Dermis microvascular lymphatic vessel endothelial cell (primary cell): Measurements from ENCODE around the gene PPARD. TPM values are rescaled to one million over a fixed set of nuclear protein-coding genes. Genes with fewer than 3 reads are reported as not detected.
A peak's percentile ranks its signal among the peaks of the same experiment; 100 is the strongest.
"Not testable (repeated sequence)": the region's sequence is repeated elsewhere in the genome, so short reads cannot be mapped to it uniquely, and the experiment has no call there.

Experiments
- DNase-seq, 2 donors: peaks; one replicate each; pipeline versions ENCODE4 v3.0.0 to v3.0.0-alpha.2; 2010; ENCODE audit warnings: low read depth in 2 of 2
- total RNA-seq: library from RNA; depleted of rRNA; stranded (reverse); fragments of >200 nt; gene quantifications from 2 replicates; pipeline ENCODE4 v1.2.1, GENCODE V29; 2014

PPARD gene
- total RNA-seq, 1 donor from 2014 or later: 4.0 TPM

- no peak for DNase-seq
These were observed 35.9 kb downstream of the PPARD start for GRCh38 chr6:35378261-35378660.

GRCh38 chr6:35381132-35381531 lies 38.8 kb downstream of the PPARD start:
- DNase-seq: no peak

GRCh38 chr6:35382015-35382414 lies 39.7 kb downstream of the PPARD start:
- DNase-seq: no peak

GRCh38 chr6:35385457-35386202 lies 43.3 kb downstream of the PPARD start:
- no peak for DNase-seq

- peak in 1 of 2 donors; percentile 40 for DNase-seq
These were observed 44.6 kb downstream of the PPARD start for GRCh38 chr6:35386989-35387388.

- no peak for DNase-seq
These were observed 45.7 kb downstream of the PPARD start for GRCh38 chr6:35388030-35388429.

- no peak for DNase-seq
These were observed 46.5 kb downstream of the PPARD start for GRCh38 chr6:35388772-35389352.

- not testable (repeated sequence) for DNase-seq
These were observed 47.0 kb downstream of the PPARD start for GRCh38 chr6:35389386-35389785.

- peak; percentile 92 to 94 for DNase-seq
These were observed 49.0 kb downstream of the PPARD start for GRCh38 chr6:35391240-35391968.

GRCh38 chr6:35392111-35392702 lies 49.8 kb downstream of the PPARD start:
- no peak for DNase-seq

GRCh38 chr6:35392773-35393672 lies 50.7 kb downstream of the PPARD start:
- DNase-seq: peak in 1 of 2 donors; percentile 44

- no peak for DNase-seq
These were observed 54.6 kb downstream of the PPARD start for GRCh38 chr6:35396991-35397390.

- DNase-seq: no peak
These were observed 55.6 kb downstream of the PPARD start for GRCh38 chr6:35397806-35398418.

- DNase-seq: no peak
These were observed 56.2 kb downstream of the PPARD start for GRCh38 chr6:35398526-35398925.

GRCh38 chr6:35400111-35400510 lies 57.8 kb downstream of the PPARD start:
- DNase-seq: no peak

- no peak for DNase-seq
These were observed 58.5 kb downstream of the PPARD start for GRCh38 chr6:35400901-35401311.

GRCh38 chr6:35401514-35401913 lies 59.2 kb downstream of the PPARD start:
- no peak for DNase-seq

- DNase-seq: no peak
These were observed 59.9 kb downstream of the PPARD start for GRCh38 chr6:35402136-35402855.

- DNase-seq: no peak
These were observed 60.5 kb downstream of the PPARD start for GRCh38 chr6:35402856-35403191.
